GM21381 (cell line): ENCODE data around the gene RRAGB.
"Not testable (repeated sequence)": the region's sequence is repeated elsewhere in the genome, so short reads cannot be mapped to it uniquely, and the experiment has no call there.

ENCODE experiments used
- ATAC-seq: cut with Tn5 transposase; IDR thresholded peaks from one replicate; pipeline ENCODE4 v1.9.1; 2021; ENCODE audit warnings: mild to moderate bottlenecking, moderate library complexity; ENCODE audit not compliant: unreplicated experiment

Gene RRAGB

GRCh38 chrX:55759478-55759877, 41.9 kb downstream of the RRAGB start:
- ATAC-seq: no peak

GRCh38 chrX:55767100-55767499, 49.6 kb downstream of the RRAGB start:
- ATAC-seq: no peak

- not testable (repeated sequence) for ATAC-seq
Observed at GRCh38 chrX:55774419-55774818, 56.9 kb downstream of the RRAGB start.

GRCh38 chrX:55777596-55777995, 60.0 kb downstream of the RRAGB start:
- no peak for ATAC-seq

- no peak for ATAC-seq
Observed at GRCh38 chrX:55778322-55778721, 60.8 kb downstream of the RRAGB start.

GRCh38 chrX:55783723-55784122, 66.2 kb downstream of the RRAGB start:
- ATAC-seq: no peak

- ATAC-seq: no peak
Observed at GRCh38 chrX:55787063-55787462, 69.5 kb downstream of the RRAGB start.

- no peak for ATAC-seq
Observed at GRCh38 chrX:55787727-55788126, 70.2 kb downstream of the RRAGB start.

GRCh38 chrX:55794405-55794804, 76.9 kb downstream of the RRAGB start:
- ATAC-seq: peak; percentile 66

GRCh38 chrX:55796496-55796895, 78.9 kb downstream of the RRAGB start:
- ATAC-seq: no peak

- ATAC-seq: no peak
Observed at GRCh38 chrX:55801811-55802210, 84.3 kb downstream of the RRAGB start.
